ENCODE measurements around the gene MFF.

Gene MFF

DNA sequence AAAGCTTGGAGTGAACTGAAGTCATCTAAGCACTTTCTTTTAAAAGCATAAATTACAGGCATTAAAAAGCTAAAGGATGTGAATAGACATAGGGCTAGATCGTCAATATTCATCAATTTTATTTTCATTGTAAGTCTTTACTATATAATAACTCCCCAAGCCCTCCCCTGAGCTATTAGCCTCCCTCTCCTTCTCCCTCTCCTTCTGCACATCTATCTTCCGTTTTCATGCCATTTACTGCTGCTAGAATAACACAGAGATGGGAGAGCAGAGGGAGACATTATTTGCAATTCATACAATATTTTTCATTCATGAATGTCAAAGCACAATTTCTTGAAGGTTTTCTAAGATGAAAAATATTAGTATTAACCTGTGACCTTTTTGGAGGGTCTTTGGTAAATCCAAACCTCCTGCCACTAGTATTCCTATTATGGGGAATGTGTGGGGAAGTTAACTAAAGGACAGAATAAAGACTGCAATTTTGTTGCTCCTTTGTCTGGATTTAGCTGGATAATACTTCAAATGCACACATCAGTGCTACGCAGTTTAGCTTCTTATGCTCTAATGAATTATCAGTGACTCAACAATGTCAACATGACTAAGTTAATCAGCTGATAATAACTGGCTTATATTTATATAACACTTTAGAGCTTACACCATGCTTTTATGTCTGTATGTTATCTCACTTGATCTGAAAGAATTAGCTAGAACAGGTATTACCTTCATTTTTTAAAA, 28.2 kb upstream of the MFF start:
- Histone ChIP-seq H3K9me3 (ENCODE audit: control insufficient read depth, insufficient read depth, low read depth, low read length) (no peaks in the 10 kb centered on the region), H3K4me3 (ENCODE audit: low read depth, low read length) (no peak overlapping the region), H3K27ac (ENCODE audit: extremely low read depth, low read depth, low read length) (no peak overlapping the region), H3K4me1 (ENCODE audit: control insufficient read depth, insufficient read depth, low read length) (no peaks in the 10 kb centered on the region), H3K36me3 (ENCODE audit: control insufficient read depth in 2 of 2, insufficient read depth in 1 of 2, low read length in 2 of 2) (no peaks in the 10 kb centered on the region)
- CTCF ChIA-PET: interaction anchor here (1.6 kb wide), 1 partner anchor 13 kb away, joined by 3 read pairs; no protein-coding TSS in a partner anchor
- POLR2A ChIA-PET: no interaction called here
- no peak for TF ChIP-seq ZFP41 (tag by site-specific recombination; IDR thresholded peaks at IDR 0.05; ENCODE audit: borderline replicate concordance)
- TF ChIP-seq, protein P1, sequence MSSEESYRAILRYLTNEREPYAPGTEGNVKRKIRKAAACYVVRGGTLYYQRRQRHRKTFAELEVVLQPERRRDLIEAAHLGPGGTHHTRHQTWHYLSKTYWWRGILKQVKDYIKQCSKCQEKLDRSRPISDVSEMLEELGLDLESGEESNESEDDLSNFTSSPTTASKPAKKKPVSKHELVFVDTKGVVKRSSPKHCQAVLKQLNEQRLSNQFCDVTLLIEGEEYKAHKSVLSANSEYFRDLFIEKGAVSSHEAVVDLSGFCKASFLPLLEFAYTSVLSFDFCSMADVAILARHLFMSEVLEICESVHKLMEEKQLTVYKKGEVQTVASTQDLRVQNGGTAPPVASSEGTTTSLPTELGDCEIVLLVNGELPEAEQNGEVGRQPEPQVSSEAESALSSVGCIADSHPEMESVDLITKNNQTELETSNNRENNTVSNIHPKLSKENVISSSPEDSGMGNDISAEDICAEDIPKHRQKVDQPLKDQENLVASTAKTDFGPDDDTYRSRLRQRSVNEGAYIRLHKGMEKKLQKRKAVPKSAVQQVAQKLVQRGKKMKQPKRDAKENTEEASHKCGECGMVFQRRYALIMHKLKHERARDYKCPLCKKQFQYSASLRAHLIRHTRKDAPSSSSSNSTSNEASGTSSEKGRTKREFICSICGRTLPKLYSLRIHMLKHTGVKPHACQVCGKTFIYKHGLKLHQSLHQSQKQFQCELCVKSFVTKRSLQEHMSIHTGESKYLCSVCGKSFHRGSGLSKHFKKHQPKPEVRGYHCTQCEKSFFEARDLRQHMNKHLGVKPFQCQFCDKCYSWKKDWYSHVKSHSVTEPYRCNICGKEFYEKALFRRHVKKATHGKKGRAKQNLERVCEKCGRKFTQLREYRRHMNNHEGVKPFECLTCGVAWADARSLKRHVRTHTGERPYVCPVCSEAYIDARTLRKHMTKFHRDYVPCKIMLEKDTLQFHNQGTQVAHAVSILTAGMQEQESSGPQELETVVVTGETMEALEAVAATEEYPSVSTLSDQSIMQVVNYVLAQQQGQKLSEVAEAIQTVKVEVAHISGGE (tag by site-specific recombination; conservative IDR thresholded peaks at IDR 0.05; ENCODE audit: low read depth): no peak
- no peak for TF ChIP-seq PRDM6 (tag by site-specific recombination; IDR thresholded peaks at IDR 0.05)
- no peak for TF ChIP-seq ZSCAN30 (tag by site-specific recombination; IDR thresholded peaks at IDR 0.05)

GRCh38 chr2:227301523-227301922, 23.5 kb upstream of the MFF start:
- H3K4me1 ChIP-seq (ENCODE audit: control insufficient read depth, insufficient read depth, low read length): no peaks in the 10 kb centered on the region
- no peak overlapping the region for H3K4me3 ChIP-seq (ENCODE audit: low read depth, low read length)
- ChIA-PET POLR2A (no interaction called here), CTCF (interaction anchor here (0.6 to 1.0 kb wide), 3 partner anchors 23 to 464 kb away, joined by 3 to 5 read pairs (median 3); no protein-coding TSS in a partner anchor)
- H3K27ac ChIP-seq (ENCODE audit: extremely low read depth, low read depth, low read length): no peak overlapping the region
- H3K36me3 ChIP-seq (ENCODE audit: control insufficient read depth in 2 of 2, insufficient read depth in 1 of 2, low read length in 2 of 2): no peaks in the 10 kb centered on the region
- no peaks in the 10 kb centered on the region for H3K9me3 ChIP-seq (ENCODE audit: control insufficient read depth, insufficient read depth, low read depth, low read length)
- no peak for TF ChIP-seq REST (tag by site-specific recombination; IDR thresholded peaks at IDR 0.05)
- no peak for TF ChIP-seq ZNF768 (tag by site-specific recombination; IDR thresholded peaks at IDR 0.05)
- TF ChIP-seq TRIM28 (IDR thresholded peaks at IDR 0.05; ENCODE audit: borderline replicate concordance, low read length): no peak
- no peak for TF ChIP-seq ZNF792 (tag by site-specific recombination; IDR thresholded peaks at IDR 0.05)
- TF ChIP-seq ZNF114 (tag by site-specific recombination; IDR thresholded peaks at IDR 0.05): no peak
- no peak for TF ChIP-seq SALL2 (tag by site-specific recombination; IDR thresholded peaks at IDR 0.05; ENCODE audit: borderline replicate concordance)
- no peak for TF ChIP-seq ZNF785 (tag by site-specific recombination; IDR thresholded peaks at IDR 0.05)
- no peak for TF ChIP-seq ZNF366 (tag by site-specific recombination; conservative IDR thresholded peaks at IDR 0.05)
- TF ChIP-seq ZFP69B (tag by site-specific recombination; IDR thresholded peaks at IDR 0.05): no peak
- no peak for TF ChIP-seq ZNF10 (tag by site-specific recombination; IDR thresholded peaks at IDR 0.05)
- TF ChIP-seq, protein P2, sequence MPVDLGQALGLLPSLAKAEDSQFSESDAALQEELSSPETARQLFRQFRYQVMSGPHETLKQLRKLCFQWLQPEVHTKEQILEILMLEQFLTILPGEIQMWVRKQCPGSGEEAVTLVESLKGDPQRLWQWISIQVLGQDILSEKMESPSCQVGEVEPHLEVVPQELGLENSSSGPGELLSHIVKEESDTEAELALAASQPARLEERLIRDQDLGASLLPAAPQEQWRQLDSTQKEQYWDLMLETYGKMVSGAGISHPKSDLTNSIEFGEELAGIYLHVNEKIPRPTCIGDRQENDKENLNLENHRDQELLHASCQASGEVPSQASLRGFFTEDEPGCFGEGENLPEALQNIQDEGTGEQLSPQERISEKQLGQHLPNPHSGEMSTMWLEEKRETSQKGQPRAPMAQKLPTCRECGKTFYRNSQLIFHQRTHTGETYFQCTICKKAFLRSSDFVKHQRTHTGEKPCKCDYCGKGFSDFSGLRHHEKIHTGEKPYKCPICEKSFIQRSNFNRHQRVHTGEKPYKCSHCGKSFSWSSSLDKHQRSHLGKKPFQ (tag by site-specific recombination; IDR thresholded peaks at IDR 0.05): no peak
- no peak for TF ChIP-seq ZNF610 (tag by site-specific recombination; IDR thresholded peaks at IDR 0.05; ENCODE audit: borderline replicate concordance)
- TF ChIP-seq, protein P3, sequence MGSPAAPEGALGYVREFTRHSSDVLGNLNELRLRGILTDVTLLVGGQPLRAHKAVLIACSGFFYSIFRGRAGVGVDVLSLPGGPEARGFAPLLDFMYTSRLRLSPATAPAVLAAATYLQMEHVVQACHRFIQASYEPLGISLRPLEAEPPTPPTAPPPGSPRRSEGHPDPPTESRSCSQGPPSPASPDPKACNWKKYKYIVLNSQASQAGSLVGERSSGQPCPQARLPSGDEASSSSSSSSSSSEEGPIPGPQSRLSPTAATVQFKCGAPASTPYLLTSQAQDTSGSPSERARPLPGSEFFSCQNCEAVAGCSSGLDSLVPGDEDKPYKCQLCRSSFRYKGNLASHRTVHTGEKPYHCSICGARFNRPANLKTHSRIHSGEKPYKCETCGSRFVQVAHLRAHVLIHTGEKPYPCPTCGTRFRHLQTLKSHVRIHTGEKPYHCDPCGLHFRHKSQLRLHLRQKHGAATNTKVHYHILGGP (tag by site-specific recombination; IDR thresholded peaks at IDR 0.05): no peak
- TF ChIP-seq, protein P1 (tag by site-specific recombination; conservative IDR thresholded peaks at IDR 0.05; ENCODE audit: low read depth): no peak
- no peak for TF ChIP-seq ZNF560 (tag by site-specific recombination; IDR thresholded peaks at IDR 0.05; ENCODE audit: borderline replicate concordance)

Data from HEK293 (cell line).